Ascending aorta (tissue), 2 donors: Measurements from ENCODE around the gene MCM9. TPM values are rescaled to one million over a fixed set of nuclear protein-coding genes. Genes with fewer than 3 reads are reported as not detected.

Source experiments
- DNase-seq, 2 donors: peaks; one replicate each; pipeline ENCODE4 v3.0.0-alpha.2; 2019; ENCODE audit warnings: low spot score in 2 of 2
- H3K27ac ChIP-seq, 2 donors: fragments of 200-600 bp; sonication (generic); one replicate each; pipeline ENCODE4 v1.5.1; 2016 to 2017; ENCODE audit warnings: mild to moderate bottlenecking in 1 of 2
- H3K27me3 ChIP-seq: fragments of 200-600 bp; sonication (generic); one replicate; pipeline ENCODE4 v1.5.1; 2017
- H3K36me3 ChIP-seq, 2 donors: fragments of 200-600 bp; sonication (generic); one replicate each; pipeline ENCODE4 v1.5.1; 2016
- H3K4me1 ChIP-seq, 2 donors: fragments of 200-600 bp; sonication (generic); one replicate each; pipeline ENCODE4 v1.5.1; 2016 to 2017; ENCODE audit warnings: mild to moderate bottlenecking in 1 of 2
- H3K4me3 ChIP-seq, 2 donors: fragments of 200-600 bp; sonication (generic); one replicate each; pipeline ENCODE4 v1.5.1; 2016 to 2017; ENCODE audit warnings: mild to moderate bottlenecking in 1 of 2
- H3K9me3 ChIP-seq, 2 donors: fragments of 200-600 bp; sonication (generic); one replicate each; pipeline ENCODE4 v1.5.1; 2016
- intact Hi-C: fragments of 100-400 bp; cut with DNase I; formaldehyde crosslinking; loops from one replicate; pipeline ENCODE4 v1.15.1; 2023
- total RNA-seq: library from RNA; depleted of rRNA; stranded (reverse); fragments of >200 nt; gene quantifications from one replicate; pipeline ENCODE4 v1.1.0, GENCODE V29; 2016
- TF ChIP-seq, protein P1 (sequence below), 3 experiments: fragments of 200-600 bp in 2 of 3; fragments of 450-650 bp in 1 of 3; sonication (generic) in 2 of 3; IDR thresholded peaks; one replicate each; pipeline ENCODE4 v1.5.1; 2016 to 2019; ENCODE audit warnings: antibody characterized with exemption in 3 of 3, mild to moderate bottlenecking in 1 of 3, moderate library complexity in 1 of 3

The MCM9 gene
- total RNA-seq, 1 donor from 2014 or later = 5.5 TPM

DNA sequence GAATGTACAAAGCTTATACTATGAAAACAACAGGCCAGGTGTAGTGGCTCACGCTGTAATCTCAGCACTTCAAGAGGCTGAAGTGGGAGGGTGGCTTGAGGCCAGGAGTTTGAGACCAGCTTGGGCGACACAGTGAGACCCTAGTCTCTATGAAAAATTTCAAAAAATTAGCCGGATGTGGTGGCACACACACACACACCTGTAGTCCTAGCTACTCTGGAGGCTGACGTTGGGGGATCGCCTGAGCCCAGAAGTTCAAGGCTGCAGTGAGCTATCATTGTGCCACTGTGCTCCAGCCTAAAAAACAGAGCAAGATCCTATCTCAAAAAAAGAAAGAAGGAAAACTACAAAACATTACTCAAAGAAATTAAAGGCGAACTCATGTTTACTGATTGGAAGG is 48.3 kb downstream of the MCM9 start:
- Histone ChIP-seq H3K36me3 (no peaks in the 10 kb centered on the region), H3K27me3 (no peaks in the 10 kb centered on the region), H3K4me1 (peaks cover 0 to 6% of the 10 kb centered on the region in 2 donors), H3K27ac (no peak overlapping the region), H3K9me3 (no peaks in the 10 kb centered on the region), H3K4me3 (no peak overlapping the region)
- TF ChIP-seq, protein P1, sequence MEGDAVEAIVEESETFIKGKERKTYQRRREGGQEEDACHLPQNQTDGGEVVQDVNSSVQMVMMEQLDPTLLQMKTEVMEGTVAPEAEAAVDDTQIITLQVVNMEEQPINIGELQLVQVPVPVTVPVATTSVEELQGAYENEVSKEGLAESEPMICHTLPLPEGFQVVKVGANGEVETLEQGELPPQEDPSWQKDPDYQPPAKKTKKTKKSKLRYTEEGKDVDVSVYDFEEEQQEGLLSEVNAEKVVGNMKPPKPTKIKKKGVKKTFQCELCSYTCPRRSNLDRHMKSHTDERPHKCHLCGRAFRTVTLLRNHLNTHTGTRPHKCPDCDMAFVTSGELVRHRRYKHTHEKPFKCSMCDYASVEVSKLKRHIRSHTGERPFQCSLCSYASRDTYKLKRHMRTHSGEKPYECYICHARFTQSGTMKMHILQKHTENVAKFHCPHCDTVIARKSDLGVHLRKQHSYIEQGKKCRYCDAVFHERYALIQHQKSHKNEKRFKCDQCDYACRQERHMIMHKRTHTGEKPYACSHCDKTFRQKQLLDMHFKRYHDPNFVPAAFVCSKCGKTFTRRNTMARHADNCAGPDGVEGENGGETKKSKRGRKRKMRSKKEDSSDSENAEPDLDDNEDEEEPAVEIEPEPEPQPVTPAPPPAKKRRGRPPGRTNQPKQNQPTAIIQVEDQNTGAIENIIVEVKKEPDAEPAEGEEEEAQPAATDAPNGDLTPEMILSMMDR (IDR thresholded peaks at IDR 0.05) = no peak
- intact Hi-C loops = no loop called here
- DNase-seq = no peak

DNA sequence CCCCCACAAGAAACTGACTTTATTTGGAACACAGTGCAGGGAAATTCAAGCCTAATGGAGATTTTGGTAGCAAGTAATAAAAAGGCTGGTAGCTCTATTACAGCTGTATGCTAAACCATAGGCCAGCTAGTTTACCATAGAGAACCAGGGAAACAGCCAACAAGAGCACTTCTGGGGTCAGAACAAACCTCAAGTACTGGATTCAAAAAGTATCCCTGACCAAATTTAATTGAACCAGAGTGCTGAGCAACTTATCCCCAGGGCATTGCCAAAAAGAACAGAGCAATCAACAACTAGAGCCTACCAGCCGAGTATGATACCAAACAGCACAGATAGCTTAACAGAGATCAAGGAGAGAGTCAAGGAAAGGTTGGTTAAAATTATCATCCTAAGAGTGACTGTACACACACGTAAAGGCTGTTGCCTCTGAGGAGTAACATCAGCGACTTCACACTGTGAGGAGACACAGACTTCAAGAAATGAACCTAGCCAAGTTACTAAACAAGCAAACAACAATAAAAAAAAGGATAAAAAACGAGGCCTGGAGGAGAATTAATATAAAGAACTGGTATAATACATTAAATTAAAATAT is 52.5 kb downstream of the MCM9 start:
- Histone ChIP-seq H3K27ac (no peak overlapping the region), H3K36me3 (no peaks in the 10 kb centered on the region), H3K4me3 (no peak overlapping the region), H3K27me3 (no peaks in the 10 kb centered on the region), H3K9me3 (no peaks in the 10 kb centered on the region), H3K4me1 (no peaks in the 10 kb centered on the region)
- DNase-seq = no peak
- intact Hi-C loops = no loop called here
- TF ChIP-seq, protein P1 (IDR thresholded peaks at IDR 0.05) = no peak

DNA sequence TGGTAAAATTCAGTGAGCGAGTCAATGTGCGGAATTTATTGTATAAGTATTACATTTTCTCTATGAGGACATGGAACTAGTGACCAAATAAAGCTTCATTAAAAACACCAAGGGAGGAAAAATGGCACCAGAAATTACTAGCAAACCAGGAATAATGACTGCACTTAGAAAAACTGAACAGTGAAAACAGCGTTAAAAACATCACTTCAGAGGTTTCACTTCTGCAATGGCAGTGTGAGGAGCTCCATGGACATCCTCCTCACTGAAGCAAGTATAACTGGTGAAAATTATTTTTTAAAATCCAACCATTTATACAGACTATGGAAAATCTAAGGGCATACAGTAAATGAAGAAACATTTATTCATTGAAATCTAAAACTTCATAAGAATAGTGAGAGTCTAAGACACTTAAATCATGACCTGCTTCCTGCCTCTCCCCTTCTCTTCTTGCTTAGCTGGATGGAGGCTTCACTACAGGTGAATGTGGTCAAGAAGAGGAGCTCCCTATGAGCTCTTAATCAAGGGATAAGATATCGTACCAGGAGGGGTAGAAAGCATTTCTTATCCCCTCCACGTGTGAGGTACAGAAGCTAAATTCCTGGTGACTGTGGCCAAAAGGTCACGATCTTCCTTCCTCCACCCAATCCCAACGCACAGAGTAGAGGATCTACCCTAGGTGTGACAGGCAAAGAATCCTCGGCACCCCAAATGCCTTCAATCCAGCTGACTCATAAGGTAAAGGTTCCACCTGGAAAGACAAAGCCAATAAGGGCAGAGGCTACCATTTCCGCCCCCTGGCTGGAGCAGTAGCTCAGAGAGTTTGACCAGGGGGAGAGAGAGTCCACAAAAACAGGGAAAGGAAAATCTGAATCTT is 53.3 kb downstream of the MCM9 start:
- TF ChIP-seq, protein P1 (IDR thresholded peaks at IDR 0.05) = no peak
- intact Hi-C loops = no loop called here
- Histone ChIP-seq H3K9me3 (no peaks in the 10 kb centered on the region), H3K27ac (no peak overlapping the region), H3K4me1 (no peaks in the 10 kb centered on the region), H3K36me3 (no peaks in the 10 kb centered on the region), H3K4me3 (no peak overlapping the region), H3K27me3 (no peaks in the 10 kb centered on the region)
- DNase-seq = no peak

DNA sequence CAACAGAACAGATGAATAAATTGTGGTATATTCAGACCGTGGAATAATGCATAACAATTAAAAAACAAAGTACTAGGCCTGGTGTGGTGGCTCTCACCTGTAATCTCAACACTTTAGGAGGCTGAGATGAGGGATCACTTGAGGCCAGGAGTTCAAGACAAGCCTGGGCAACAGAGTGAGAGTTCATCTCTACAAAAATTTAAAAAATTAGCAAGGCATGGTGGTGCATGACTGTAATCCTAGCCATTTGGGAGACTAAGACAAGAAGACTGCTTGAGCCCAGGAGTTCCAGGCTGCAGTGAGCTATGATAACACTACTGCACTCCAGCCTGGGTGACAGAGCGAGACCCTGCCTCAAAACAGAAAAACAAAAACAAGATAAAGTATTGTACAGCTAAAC is 57.2 kb downstream of the MCM9 start:
- H3K4me1 ChIP-seq = no peaks in the 10 kb centered on the region
- no peaks in the 10 kb centered on the region for H3K9me3 ChIP-seq
- H3K36me3 ChIP-seq = no peaks in the 10 kb centered on the region
- TF ChIP-seq, protein P1 (IDR thresholded peaks at IDR 0.05) = no peak
- no peaks in the 10 kb centered on the region for H3K27me3 ChIP-seq
- no peak for DNase-seq
- intact Hi-C loops = no loop called here
- no peak overlapping the region for H3K4me3 ChIP-seq
- no peak overlapping the region for H3K27ac ChIP-seq

DNA sequence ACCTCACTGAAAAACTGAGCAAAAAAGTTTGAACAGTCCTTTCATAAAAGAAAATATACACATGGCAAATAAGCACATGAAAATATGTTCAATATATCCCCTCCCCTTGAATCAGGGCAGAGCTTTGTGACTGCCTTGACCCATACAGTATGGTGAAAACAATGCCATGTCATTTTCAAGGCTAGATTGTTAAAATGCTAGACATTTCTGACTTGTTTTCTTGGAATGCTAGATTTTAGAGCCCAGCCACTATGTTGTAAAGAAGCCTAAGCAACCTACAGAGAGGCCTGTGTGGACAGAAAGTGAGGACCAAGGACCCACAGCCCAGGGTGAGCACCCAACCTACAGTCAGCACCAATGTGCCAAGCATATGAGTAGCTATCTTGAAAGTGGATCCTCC is 58.1 kb downstream of the MCM9 start:
- no peak overlapping the region for H3K27ac ChIP-seq
- no peak for DNase-seq
- no peaks in the 10 kb centered on the region for H3K36me3 ChIP-seq
- intact Hi-C loops = no loop called here
- no peaks in the 10 kb centered on the region for H3K4me1 ChIP-seq
- H3K27me3 ChIP-seq = no peaks in the 10 kb centered on the region
- H3K4me3 ChIP-seq = no peak overlapping the region
- TF ChIP-seq, protein P1 (IDR thresholded peaks at IDR 0.05) = no peak
- H3K9me3 ChIP-seq = no peaks in the 10 kb centered on the region
